Measurements from ENCODE around the gene COG5. TPM values are rescaled to one million over a fixed set of nuclear protein-coding genes. Genes with fewer than 3 reads are reported as not detected.

The COG5 gene
- total and polyA plus RNA-seq, 2 of the 8 experiments (the other 6 are each of a cell fraction or from before 2014, with no cell fraction given), result 10.5 to 28.1 TPM

DNA sequence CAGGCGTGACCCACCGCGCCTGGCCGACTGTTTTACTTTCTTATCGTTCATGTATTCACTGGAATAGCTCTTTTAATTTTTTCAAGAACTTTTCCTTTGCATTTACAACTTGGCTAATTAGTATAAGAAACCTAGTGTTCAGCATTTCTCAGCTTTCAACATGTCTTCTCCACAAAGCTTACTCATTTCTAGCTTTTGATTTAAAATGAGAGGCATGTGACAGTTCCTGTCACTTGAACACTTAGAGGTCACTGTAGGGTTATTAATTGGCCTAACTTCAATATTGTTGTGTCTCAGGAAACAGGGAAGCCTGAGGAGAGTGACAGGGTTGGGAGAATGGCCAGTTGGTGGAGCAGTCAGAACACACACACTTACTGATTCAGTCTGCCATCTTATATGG, 218.9 kb downstream of the COG5 start:
- H3K27me3 ChIP-seq (replicated peaks in 1 of 4; ENCODE audit: control insufficient read depth in 3 of 4, extremely low read depth in 1 of 4, insufficient read depth in 3 of 4, low read length in 3 of 4), result no peaks in the 10 kb centered on the region
- H4K20me1 ChIP-seq (replicated peaks in 1 of 2; ENCODE audit: control insufficient read depth in 1 of 2, insufficient read depth in 2 of 2, low read length in 2 of 2), result no peaks in the 10 kb centered on the region
- no peak overlapping the region for H3K4me2 ChIP-seq (ENCODE audit: insufficient read depth in 1 of 2, low read depth in 2 of 2, low read length in 2 of 2)
- H3K4ac ChIP-seq (replicated peaks; ENCODE audit: insufficient read length, low read depth, low read length), result no peak overlapping the region
- no peak overlapping the region for H4K5ac ChIP-seq (ENCODE audit: insufficient read length, low read depth, low read length)
- no peak overlapping the region for H3K27ac ChIP-seq (ENCODE audit: low read depth, low read length)
- H2BK20ac ChIP-seq (ENCODE audit: low read length), result no peak overlapping the region
- FAIRE-seq (no peak), DNase-seq (ENCODE audit: low read depth in 1 of 2, low spot score in 2 of 2) (no peak)
- no peak overlapping the region for H2AFZ ChIP-seq (ENCODE audit: low read length)
- ChIA-PET POLR2A (ENCODE audit: partially characterized antibody) (no interaction called here), CTCF (ENCODE audit: partially characterized antibody) (interaction anchor here (0.9 kb wide), 2 partner anchors 15 to 517 kb away, joined by 3 to 4 read pairs; no protein-coding TSS in a partner anchor)
- no peak overlapping the region for H4K8ac ChIP-seq (ENCODE audit: extremely low read depth, insufficient read depth, low read length)
- H3K4me3 ChIP-seq (ENCODE audit: extremely low read depth in 1 of 4, insufficient read depth in 2 of 4, low read depth in 3 of 4, low read length in 4 of 4), result no peak overlapping the region
- H3K9ac ChIP-seq (replicated peaks in 1 of 4; ENCODE audit: extremely low read depth in 1 of 4, low read depth in 3 of 4, low read length in 3 of 4), result no peak overlapping the region
- no peak overlapping the region for H4K91ac ChIP-seq (replicated peaks; ENCODE audit: insufficient read length, low read length)
- H3K79me2 ChIP-seq (ENCODE audit: control insufficient read depth in 1 of 2, insufficient read depth in 2 of 2, low read length in 2 of 2), result no peaks in the 10 kb centered on the region
- H3K18ac ChIP-seq (ENCODE audit: extremely low read depth, low read length), result no peak overlapping the region
- no peaks in the 10 kb centered on the region; a peak in 1 of 4 replicates for H3K9me3 ChIP-seq (ENCODE audit: insufficient read depth in 2 of 2, low read depth in 1 of 2, low read length in 1 of 2)
- H3K36me3 ChIP-seq (ENCODE audit: control insufficient read depth in 2 of 4, insufficient read depth in 4 of 4, low read length in 3 of 4), result no peaks in the 10 kb centered on the region; a peak in 1 of 8 replicates
- H2AK5ac ChIP-seq (ENCODE audit: low read depth, low read length), result no peak overlapping the region
- H3K23ac ChIP-seq (ENCODE audit: insufficient read length), result no peak overlapping the region
- no peaks in the 10 kb centered on the region for H3K23me2 ChIP-seq (ENCODE audit: low read depth, low read length)
- no peak overlapping the region for H2BK120ac ChIP-seq (replicated peaks; ENCODE audit: low read depth, low read length)
- H2BK15ac ChIP-seq (ENCODE audit: low read length), result no peak overlapping the region
- no peaks in the 10 kb centered on the region for H3K79me1 ChIP-seq (ENCODE audit: low read depth, low read length)
- no peak overlapping the region for H3K56ac ChIP-seq (replicated peaks; ENCODE audit: insufficient read length, low read depth, low read length)
- no peaks in the 10 kb centered on the region for H3K4me1 ChIP-seq (replicated peaks in 1 of 4; ENCODE audit: control insufficient read depth in 3 of 4, insufficient read depth in 4 of 4, low read length in 3 of 4)
- no peak overlapping the region for H2BK5ac ChIP-seq (ENCODE audit: low read depth, low read length)
- no peak overlapping the region for H2BK12ac ChIP-seq (ENCODE audit: low read depth, low read length)
- WGBS, 2 experiments (ENCODE audit: extremely low coverage in 1 of 2, insufficient coverage in 1 of 2, insufficient read length in 1 of 2, insufficient replicate concordance in 2 of 2, low coverage in 1 of 2, low lambda C conversion rate in 2 of 2, missing lambda C conversion rate in 1 of 2), result 94% methylated on average over 5 of the region's 5 CpGs; no CpG with 5 or more reads in 1 of the 2 experiments
- no peak overlapping the region for H3K14ac ChIP-seq (ENCODE audit: insufficient read length)
- TF ChIP-seq NANOG (IDR thresholded peaks at IDR 0.05; ENCODE audit: insufficient read depth, low read depth, low read length, poor library complexity, severe bottlenecking) (no peak), BCL11A (IDR thresholded peaks at IDR 0.05; ENCODE audit: low read depth in 2 of 2, low read length in 2 of 2) (no peak), SP2 (IDR thresholded peaks at IDR 0.05; ENCODE audit: low read length) (no peak), SUZ12 (IDR thresholded peaks at IDR 0.05; ENCODE audit: low read length) (no peak), BRCA1 (IDR thresholded peaks at IDR 0.05; ENCODE audit: low read depth, low read length) (no peak), POLR2A (IDR thresholded peaks at IDR 0.05; ENCODE audit: control extremely low read depth in 1 of 2, low read depth in 2 of 2, low read length in 2 of 2) (no peak), CBX5 (IDR thresholded peaks at IDR 0.05; ENCODE audit: low read depth, low read length) (no peak), HDAC6 (IDR thresholded peaks at IDR 0.05; ENCODE audit: low read depth, low read length) (no peak)
- TF ChIP-seq, protein P1, sequence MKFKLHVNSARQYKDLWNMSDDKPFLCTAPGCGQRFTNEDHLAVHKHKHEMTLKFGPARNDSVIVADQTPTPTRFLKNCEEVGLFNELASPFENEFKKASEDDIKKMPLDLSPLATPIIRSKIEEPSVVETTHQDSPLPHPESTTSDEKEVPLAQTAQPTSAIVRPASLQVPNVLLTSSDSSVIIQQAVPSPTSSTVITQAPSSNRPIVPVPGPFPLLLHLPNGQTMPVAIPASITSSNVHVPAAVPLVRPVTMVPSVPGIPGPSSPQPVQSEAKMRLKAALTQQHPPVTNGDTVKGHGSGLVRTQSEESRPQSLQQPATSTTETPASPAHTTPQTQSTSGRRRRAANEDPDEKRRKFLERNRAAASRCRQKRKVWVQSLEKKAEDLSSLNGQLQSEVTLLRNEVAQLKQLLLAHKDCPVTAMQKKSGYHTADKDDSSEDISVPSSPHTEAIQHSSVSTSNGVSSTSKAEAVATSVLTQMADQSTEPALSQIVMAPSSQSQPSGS (IDR thresholded peaks at IDR 0.05; ENCODE audit: low read length), result no peak
- TF ChIP-seq, protein P2, sequence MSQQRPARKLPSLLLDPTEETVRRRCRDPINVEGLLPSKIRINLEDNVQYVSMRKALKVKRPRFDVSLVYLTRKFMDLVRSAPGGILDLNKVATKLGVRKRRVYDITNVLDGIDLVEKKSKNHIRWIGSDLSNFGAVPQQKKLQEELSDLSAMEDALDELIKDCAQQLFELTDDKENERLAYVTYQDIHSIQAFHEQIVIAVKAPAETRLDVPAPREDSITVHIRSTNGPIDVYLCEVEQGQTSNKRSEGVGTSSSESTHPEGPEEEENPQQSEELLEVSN (IDR thresholded peaks at IDR 0.05), result no peak
